Measurements from ENCODE around the gene SDR42E2. TPM values are rescaled to one million over a fixed set of nuclear protein-coding genes. Genes with fewer than 3 reads are reported as not detected.
"Not testable (repeated sequence)": the region's sequence is repeated elsewhere in the genome, so short reads cannot be mapped to it uniquely, and the experiment has no call there.

Gene SDR42E2
- polyA plus RNA-seq, 3 donors: 0.23 to 0.40 (median 0.27) TPM

DNA sequence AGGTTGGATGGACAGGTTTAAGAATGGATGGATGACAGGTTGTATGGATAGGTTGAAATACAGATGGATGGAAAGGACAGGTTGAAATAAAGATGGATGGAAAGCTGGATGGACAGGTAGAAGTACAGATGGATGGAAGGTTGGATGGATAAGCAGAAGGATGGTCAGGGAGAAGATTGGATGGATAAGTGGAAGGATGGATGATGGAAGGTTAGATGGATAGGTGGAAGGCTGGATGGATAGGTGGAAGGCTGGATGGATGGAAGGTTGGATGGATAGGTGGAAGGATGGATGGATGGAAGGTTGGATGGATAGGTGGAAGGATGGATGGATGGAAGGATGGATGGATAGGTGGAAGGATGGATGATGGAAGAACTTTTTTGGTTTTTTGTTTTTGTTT is 905 bp upstream of the SDR42E2 start:
- no peak for DNase-seq

DNA sequence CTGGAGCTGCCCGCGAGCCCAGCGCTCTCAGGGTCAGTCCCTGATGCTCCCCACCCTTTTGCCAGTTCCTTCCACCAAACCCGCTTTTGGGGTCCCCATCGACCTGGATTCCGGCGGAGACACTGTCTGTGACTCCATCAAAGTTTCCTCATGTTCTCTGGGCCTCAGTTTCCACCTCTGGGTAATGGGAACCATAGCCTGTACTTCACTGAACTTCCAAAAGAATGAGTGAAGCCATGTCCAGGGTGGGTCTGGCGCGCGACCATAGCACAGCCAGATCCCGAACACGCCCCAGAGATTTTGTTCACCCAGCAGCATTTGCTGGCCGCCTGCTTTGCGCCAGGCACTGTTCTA is 327 bp downstream of the SDR42E2 start:
- no peak for DNase-seq

GRCh38 chr16:22163806-22164205 is 1.5 kb downstream of the SDR42E2 start:
- no peak for DNase-seq

DNA sequence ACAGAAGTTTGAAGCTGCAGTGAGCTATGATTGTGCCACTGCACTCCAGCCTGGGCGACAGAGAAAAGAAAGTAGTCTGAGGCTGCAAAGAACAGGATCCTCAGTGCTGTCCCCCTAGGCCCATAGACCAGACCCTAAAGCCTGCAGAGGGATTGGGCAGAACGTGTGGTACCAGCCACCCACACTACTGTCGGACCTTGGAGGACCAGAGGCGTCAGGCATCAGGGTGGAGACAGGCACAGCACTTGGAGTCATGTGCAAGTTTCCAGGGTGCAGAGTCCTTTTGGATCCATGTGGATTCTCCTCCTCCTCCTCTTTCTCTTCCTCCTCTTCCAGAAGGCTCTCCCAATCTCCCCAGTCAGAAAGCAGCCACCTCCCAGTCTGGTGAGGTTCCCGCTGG is 2.2 kb downstream of the SDR42E2 start:
- no peak for DNase-seq

DNA sequence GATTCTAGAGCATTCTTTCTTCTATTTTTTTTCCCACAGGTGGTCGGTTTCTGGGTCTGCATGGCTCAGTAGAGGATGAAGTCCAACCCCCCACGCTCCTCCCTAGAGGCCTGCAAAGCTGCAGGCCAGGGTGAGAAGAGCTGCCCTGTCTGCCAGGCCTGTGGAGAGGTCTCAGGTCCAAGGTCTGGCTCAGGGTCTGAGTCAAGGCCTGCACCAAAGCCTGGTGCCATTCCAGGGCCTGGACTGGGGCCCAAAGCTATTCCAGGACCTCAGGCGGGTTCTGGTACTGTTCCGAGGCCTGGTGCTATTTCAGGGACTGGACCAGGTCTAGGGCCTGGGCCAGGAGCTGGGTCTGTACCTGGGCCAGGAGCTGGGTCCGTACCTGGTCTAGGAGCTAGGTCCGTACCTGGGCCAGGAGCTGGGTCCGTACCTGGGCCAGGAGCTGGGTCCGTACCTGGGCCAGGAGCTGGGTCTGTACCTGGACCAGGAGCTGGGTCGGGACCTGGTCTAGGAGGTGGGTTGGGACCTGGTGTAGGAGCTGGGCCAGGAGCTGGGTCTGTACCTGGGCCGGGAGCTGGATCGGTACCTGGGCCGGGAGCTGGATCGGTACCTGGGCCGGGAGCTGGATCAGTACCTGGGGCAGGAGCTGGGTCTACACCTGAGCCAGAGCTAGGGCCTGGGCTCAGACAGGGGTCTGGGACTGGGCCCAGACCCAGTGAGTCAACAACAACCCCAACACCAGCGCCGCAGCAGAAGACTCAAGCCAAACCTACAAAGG is 3.4 kb downstream of the SDR42E2 start:
- no peak for DNase-seq

DNA sequence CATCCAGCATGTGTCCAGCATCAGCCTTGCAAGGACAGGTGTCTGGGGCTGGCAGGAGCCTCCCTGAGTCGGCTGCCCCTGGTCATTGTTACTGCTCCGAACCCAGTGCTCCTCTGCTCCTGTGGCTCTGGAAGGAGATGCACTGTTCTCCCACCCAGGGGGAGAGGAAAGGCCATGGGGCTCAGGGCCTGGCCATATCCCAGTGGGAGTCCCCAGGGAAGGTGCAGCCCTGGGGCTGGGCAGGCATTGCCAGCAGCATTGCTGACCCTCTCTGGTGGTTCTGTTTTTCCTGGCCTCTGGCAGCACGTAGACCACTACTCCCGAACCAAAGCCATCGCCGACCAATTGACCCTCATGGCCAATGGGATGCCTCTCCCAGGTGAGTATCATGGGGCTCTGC is 9.6 kb downstream of the SDR42E2 start:
- DNase-seq: no peak

DNA sequence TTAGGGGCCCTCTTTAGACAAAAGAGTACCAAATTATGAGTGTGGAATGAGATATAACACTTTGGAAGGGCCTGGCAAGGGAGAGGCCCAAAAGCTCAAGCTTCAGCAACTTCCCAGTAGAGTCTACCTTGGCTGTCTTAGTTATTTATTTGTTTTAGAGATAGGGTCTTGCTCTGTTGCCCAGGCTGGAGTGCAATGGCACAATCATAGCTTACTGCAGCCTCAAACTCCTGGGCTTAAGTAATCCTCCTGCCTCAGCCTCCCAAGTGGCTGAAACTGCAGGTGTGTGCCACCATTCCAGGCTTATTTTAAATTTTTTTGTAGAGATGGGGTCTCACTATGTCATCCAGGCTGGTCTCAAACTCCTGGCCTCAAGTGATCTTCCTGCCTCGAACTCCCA is 10.3 kb downstream of the SDR42E2 start:
- not testable (repeated sequence) for DNase-seq

DNA sequence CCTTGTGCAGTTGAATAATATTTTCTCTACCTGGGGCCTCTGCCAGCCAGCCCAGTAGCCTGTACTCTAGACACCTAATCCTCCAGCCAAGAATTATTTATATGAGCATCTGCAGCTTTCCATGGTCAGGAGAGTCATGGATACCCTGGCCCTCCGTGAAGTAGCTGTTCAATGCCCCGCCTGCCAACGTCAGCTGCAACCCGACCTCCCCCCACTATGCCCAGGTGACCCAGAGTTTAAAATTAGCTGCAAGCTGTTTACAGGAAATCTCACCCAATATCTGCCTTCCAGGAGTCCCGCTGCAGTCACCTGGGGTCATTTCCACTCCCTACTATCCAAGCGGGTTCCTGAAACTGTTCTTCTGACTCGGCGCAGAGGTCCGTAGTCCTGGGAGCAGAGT is 12.3 kb downstream of the SDR42E2 start:
- no peak for DNase-seq

GRCh38 chr16:22177968-22178930 is 15.9 kb downstream of the SDR42E2 start:
- DNase-seq: no peak

DNA sequence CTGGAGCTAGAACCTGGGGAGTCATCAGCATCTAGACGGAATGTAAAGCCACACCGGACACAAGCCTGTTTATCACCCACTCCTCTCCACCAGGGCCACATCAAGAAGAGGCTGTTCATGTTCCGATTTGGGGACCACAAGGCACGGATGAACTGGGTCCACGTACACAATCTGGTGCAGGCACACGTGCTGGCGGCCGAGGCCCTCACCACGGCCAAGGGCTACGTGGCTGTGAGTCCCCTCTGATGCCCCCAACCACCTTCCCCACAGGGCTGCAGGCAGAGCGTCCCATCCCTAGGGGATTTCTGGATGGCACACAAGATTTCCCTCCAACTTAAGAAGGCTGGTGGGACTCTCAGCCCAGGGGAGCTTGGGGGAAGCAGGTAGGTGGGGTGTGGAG is 19.1 kb downstream of the SDR42E2 start:
- no peak for DNase-seq

- DNase-seq: no peak
These were observed 19.5 kb downstream of the SDR42E2 start for GRCh38 chr16:22181843-22182242.

DNA sequence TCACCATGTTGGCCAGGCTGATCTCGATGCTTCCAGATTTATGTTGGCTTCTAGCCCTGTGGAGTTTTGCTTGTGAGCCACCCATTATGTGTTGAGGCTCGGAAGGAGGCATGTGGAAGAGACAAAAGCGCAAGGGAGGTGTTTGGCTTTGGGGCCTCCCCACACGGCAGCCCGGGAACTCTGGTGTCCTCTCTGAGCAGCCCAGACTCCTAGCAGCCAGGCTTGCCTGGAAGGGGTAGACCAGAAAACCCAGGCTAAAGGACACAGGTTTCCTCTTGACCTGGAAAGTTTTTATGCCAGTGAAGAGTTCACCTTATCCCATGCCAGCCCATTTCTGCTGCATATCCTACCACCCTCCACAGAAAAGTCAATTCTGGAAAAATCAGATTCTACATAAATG is 21.0 kb downstream of the SDR42E2 start:
- no peak for DNase-seq

DNA sequence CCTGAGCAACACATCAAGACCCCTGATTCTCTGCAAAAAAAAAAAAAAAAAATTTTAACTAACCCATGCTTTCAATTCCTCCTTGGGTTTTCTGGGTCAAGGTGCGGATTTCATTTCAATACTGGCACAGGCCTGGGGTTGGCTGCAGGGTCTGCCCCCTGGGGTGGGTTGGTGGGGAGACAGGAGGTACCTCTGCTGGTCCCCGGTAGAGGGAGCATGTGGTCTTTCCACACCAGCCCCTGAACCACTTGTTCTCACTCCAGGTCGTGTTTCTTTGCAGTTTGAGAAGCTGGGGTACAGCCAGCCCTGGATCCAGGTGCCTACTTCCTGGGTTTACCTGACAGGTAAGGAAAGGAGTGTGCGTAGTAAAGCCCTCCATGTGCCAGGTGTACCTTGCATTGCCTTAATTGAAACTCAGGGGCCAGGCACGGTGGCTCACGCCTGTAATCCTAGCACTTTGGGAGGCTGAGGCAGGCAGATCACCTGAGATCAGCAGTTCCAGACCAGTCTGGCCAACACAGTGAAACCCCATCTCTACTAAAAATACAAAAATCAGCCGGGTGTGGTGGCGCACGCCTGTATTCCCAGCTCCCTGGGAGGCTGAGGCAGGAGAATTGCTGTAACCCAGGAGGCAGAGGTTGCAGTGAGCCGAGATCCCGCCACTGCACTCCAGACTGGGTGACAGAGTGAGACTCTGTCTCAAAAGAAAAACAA is 21.8 kb downstream of the SDR42E2 start:
- no peak for DNase-seq

DNA sequence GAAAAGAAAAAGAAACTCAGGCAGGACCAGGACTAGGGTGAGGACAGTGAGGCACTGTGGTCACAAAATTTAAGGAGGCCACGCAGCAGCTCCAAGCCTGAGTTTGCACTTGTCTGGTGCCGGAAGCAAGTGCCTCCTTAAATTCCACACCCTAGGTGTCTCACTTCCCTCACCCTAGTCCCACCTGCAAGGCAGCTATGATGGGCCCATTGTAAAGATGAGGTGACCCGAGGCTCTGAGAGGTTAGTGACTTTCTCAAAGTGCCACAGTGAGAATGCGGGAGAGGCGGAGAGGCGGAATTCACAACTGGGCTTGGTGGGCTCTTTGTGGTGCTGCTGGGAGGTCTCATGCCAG is 22.3 kb downstream of the SDR42E2 start:
- DNase-seq: no peak

GRCh38 chr16:22186517-22186916 is 24.2 kb downstream of the SDR42E2 start:
- no peak for DNase-seq

DNA sequence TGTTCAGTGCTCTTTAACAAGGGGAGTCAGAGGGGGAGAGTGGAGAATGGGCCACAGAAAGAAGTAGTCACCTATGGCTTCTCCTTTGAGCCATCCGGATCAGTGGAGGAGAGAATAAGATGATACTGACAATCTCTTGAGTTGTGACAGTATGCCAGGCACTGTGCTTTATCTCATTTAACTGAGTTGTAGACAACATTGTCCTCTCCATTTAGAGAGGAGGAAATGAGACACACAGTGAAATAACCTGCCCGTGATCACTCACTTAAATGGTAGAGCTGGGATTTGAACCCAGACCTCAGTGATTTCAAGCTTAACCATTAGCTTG is 25.9 kb downstream of the SDR42E2 start:
- no peak for DNase-seq

GRCh38 chr16:22188595-22189442 is 26.5 kb downstream of the SDR42E2 start:
- peak; percentile 77 for DNase-seq

DNA sequence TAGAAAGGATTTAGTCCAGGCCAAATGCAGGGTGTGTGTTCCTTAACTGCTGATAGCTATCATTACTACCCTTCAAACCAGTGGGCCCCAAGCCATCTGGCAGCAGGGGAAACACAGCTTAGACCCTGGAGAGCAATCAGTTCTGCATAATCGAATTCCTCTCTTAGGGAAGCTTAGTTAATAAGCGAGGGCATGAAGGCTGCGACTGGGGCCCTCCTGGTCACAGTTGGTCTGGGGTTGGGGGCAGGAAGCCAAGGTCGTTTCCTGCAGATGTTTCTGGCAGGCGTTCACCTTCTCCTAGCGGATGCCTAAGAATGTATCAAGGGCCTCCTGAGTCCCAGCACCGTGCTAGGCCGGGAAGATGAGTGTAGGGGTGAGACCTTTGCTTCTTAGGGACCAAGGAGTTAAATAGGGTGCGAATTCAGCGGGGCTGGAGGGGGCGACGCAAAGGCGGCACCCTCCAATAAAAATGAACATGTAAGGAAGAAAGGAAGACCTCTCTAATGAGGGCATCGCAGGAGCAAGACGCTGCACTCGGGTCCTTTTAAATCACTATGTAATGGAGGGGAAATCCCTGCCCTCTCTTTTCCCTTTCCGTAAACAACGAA is 27.3 kb downstream of the SDR42E2 start:
- DNase-seq: no peak

- DNase-seq: no peak
These were observed 27.9 kb downstream of the SDR42E2 start for GRCh38 chr16:22190081-22190775.

- peak; percentile 99 for DNase-seq
These were observed 28.6 kb downstream of the SDR42E2 start for GRCh38 chr16:22190776-22191531.

All from renal pelvis (tissue), 4 donors.